EL (cell line): ENCODE measurements around the gene OR8H3.
"Not testable (repeated sequence)": the region's sequence is repeated elsewhere in the genome, so short reads cannot be mapped to it uniquely, and the experiment has no call there.

Experiments used
- DNase-seq: peaks from one replicate; pipeline ENCODE4 v3.0.0-alpha.2; 2016

Gene OR8H3

GRCh38 chr11:56122073-56122472 is at the start of gene OR8H3:
TSS of gene OR8H3 (plus strand) at chr11:56122373. CDS start at chr11:56122373, 0 bp downstream.
- DNase-seq = no peak

DNA sequence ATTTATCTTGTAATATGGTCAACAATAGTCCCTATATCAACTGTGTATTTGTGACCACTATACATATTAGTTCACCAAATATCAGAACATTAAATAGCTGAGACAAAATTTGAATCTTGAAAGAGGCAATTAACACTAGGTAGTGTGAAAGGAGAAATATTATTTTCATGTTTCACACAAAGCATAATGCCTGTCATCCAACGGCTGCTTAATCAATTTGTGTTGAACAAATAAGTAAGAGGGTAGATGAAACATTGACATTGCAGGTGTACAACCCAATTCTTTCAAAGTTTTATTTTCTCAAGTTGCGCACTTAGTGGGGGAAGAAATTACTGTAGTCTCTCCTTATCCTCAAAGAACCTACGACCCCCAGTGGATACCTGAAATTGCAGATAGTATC is 32.5 kb upstream of the OR8H3 start:
- DNase-seq = no peak

GRCh38 chr11:56093008-56093407 is 29.2 kb upstream of the OR8H3 start, which contains the start of gene OR8I2:
TSS of gene OR8I2 (plus strand) at chr11:56093308. CDS start at chr11:56093308, 0 bp downstream.
- DNase-seq = no peak

GRCh38 chr11:56103210-56103737 is 18.9 kb upstream of the OR8H3 start, which contains the start of gene OR8H2:
TSS of gene OR8H2 (plus strand) at chr11:56103687. CDS start at chr11:56105043, 1,356 bp downstream.
- no peak for DNase-seq

GRCh38 chr11:56140151-56140661 is 18.0 kb downstream of the OR8H3 start, which contains the start of gene OR8J3:
TSS of gene OR8J3 (minus strand) at chr11:56140201. CDS start at chr11:56137718, 2,483 bp downstream.
- DNase-seq = no peak

GRCh38 chr11:56143681-56144080 is 21.5 kb downstream of the OR8H3 start:
- not testable (repeated sequence) for DNase-seq

DNA sequence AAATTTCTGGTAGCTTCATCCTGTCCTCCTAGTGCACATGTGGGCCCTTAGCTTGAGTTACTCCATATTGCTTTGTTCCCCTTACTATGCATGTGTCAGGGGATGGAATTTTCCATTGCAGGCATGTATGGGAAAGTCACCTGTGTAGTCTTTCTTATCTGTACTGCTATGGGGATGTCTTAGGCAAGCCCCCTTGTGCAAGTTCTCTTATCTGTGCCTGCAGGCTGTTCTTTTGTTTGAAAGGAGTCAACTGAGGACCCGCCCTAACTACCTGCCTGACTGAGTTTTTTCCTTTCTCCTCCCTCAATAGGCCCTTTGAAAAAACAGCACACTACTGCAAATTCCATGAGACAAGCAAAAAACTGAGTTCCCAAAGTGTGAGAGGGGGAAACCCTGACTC is 29.2 kb downstream of the OR8H3 start:
- no peak for DNase-seq

DNA sequence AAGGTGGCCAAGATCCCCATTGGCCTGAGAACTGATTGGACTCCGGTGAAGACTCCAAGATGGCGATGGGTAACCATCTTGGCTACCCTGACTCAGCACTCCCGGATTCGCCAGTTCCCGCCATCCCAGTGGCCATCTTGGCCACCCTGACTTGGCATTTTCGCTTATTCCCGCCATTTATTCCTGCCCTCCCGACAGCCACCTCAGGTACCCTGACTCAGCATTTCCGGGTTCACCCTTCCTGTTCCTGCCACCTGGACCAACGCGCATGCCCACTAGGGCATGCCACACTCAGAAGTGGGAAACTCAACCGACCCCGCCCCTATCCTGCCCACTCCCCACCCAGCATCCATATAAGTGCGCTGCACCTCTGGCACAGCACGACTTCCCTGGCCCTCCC is 30.2 kb downstream of the OR8H3 start:
- no peak for DNase-seq

GRCh38 chr11:56160217-56160616 is 38.0 kb downstream of the OR8H3 start, which contains the start of gene OR8K5:
TSS of gene OR8K5 (minus strand) at chr11:56160317. CDS start at chr11:56160317, 0 bp downstream.
- no peak for DNase-seq

DNA sequence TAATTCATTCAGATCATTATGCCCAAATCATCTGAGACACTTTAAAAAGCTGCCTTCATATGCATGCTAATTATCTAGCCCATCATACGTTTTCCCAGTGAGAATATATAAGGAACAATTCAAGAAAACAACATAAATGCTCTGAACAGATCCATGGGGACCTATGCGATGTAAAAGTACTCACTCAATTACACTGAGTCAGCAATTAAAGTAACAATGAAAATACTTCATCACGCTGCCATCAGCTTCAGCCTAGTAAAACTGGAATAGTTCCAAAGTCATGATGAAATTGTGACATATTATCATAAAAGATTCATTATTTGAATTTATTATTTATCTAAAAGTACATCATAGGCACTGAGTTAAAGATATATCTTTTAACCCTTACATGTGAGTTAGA is 41.6 kb downstream of the OR8H3 start:
- no peak for DNase-seq

DNA sequence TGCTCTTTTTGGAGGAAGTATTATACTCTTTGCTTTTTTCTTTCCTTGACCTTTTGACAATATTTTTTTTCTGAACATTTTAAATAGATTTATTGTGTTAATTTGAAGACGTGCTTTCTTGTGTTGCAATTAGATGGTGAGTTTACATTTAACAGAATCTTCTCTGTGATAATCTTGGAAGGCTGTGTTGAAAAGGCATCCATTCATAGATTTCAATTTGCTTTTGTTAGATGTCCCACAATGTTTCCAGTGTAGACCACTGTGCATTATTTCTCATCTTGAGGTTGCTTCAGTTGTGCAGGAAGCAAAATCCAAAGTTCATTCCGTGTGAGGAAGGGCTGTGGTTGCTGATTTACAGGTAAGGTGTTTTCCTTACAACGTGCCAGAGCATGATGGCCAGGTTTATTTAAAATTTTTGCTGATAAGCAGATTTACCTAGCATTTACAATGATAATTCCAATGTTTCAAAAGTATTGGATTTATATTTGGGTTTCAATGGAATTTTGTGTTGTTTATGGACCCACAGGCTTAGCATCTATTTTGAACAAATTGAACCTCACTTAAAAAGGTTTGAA is 50.2 kb downstream of the OR8H3 start:
- DNase-seq = no peak
